ENCODE data around the gene FALEC.

GRCh38 chr1:150514260-150514659 is 1.3 kb upstream of the FALEC start:
- no peak for TF ChIP-seq CTCF (IDR thresholded peaks at IDR 0.05; ENCODE audit: low read depth, low read length)
- TF ChIP-seq POLR2A (IDR thresholded peaks at IDR 0.05; ENCODE audit: extremely low read depth, insufficient read length) = no peak
- TF ChIP-seq MAX (IDR thresholded peaks at IDR 0.05; ENCODE audit: low read depth, low read length) = no peak

All from NB4 (cell line).